ENCODE results near the gene FHIT. TPM values are rescaled to one million over a fixed set of nuclear protein-coding genes. Genes with fewer than 3 reads are reported as not detected.
"Not testable (repeated sequence)": the region's sequence is repeated elsewhere in the genome, so short reads cannot be mapped to it uniquely, and the experiment has no call there.

FHIT gene
- total RNA-seq, 1 donor from 2014 or later = 16.1 TPM

- Mint-ChIP-seq H3K27ac (no peak overlapping the region), H3K4me3 (ENCODE audit: low read depth) (no peak overlapping the region), H3K9me3 (ENCODE audit: low read depth) (no peaks in the 10 kb centered on the region), H3K36me3 (ENCODE audit: insufficient read depth) (no peaks in the 10 kb centered on the region), H3K4me1 (ENCODE audit: low read depth) (peaks cover 10% of the 10 kb centered on the region), H3K27me3 (no peaks in the 10 kb centered on the region)
- TF ChIP-seq, protein P1, sequence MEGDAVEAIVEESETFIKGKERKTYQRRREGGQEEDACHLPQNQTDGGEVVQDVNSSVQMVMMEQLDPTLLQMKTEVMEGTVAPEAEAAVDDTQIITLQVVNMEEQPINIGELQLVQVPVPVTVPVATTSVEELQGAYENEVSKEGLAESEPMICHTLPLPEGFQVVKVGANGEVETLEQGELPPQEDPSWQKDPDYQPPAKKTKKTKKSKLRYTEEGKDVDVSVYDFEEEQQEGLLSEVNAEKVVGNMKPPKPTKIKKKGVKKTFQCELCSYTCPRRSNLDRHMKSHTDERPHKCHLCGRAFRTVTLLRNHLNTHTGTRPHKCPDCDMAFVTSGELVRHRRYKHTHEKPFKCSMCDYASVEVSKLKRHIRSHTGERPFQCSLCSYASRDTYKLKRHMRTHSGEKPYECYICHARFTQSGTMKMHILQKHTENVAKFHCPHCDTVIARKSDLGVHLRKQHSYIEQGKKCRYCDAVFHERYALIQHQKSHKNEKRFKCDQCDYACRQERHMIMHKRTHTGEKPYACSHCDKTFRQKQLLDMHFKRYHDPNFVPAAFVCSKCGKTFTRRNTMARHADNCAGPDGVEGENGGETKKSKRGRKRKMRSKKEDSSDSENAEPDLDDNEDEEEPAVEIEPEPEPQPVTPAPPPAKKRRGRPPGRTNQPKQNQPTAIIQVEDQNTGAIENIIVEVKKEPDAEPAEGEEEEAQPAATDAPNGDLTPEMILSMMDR (IDR thresholded peaks at IDR 0.05; ENCODE audit: unreplicated experiment) = no peak
- no peak for DNase-seq (ENCODE audit: low spot score, unreplicated experiment)
These were observed 357.3 kb downstream of the FHIT start for GRCh38 chr3:60893946-60894345.

DNA sequence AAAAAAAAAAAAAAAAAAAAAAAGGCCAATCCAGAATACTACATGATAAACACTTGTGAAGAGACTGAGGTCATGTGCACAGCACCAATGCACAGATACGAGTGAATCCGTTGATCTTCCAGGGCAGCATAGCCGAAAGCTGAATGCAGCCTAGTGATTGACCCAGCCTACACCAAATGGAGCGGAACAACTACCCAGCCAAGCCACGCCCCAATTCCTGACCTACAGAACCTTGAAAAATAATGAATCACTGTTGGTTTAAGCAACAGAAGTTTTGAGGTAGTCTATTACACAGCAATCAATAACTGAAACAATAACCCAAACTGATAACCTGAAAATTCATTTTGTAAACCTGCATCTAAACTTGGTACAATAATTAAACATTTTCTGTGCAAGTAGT lies 361.0 kb downstream of the FHIT start:
- Mint-ChIP-seq H3K27me3 (no peaks in the 10 kb centered on the region), H3K4me3 (ENCODE audit: low read depth) (no peak overlapping the region), H3K27ac (no peak overlapping the region), H3K4me1 (ENCODE audit: low read depth) (no peaks in the 10 kb centered on the region), H3K36me3 (ENCODE audit: insufficient read depth) (no peaks in the 10 kb centered on the region), H3K9me3 (ENCODE audit: low read depth) (no peaks in the 10 kb centered on the region)
- TF ChIP-seq, protein P1 (IDR thresholded peaks at IDR 0.05; ENCODE audit: unreplicated experiment) = no peak
- no peak for DNase-seq (ENCODE audit: low spot score, unreplicated experiment)

- not testable (repeated sequence) for H3K36me3 Mint-ChIP-seq (ENCODE audit: insufficient read depth); H3K9me3 Mint-ChIP-seq (ENCODE audit: low read depth); DNase-seq (ENCODE audit: low spot score, unreplicated experiment); H3K4me1 Mint-ChIP-seq (ENCODE audit: low read depth); H3K4me3 Mint-ChIP-seq (ENCODE audit: low read depth); H3K27ac Mint-ChIP-seq; H3K27me3 Mint-ChIP-seq
These were observed 362.3 kb downstream of the FHIT start for GRCh38 chr3:60888952-60889351.

- Mint-ChIP-seq H3K4me1 (ENCODE audit: low read depth) (no peaks in the 10 kb centered on the region), H3K36me3 (ENCODE audit: insufficient read depth) (no peaks in the 10 kb centered on the region), H3K9me3 (ENCODE audit: low read depth) (peaks cover 10% of the 10 kb centered on the region), H3K27me3 (no peaks in the 10 kb centered on the region), H3K27ac (no peak overlapping the region), H3K4me3 (ENCODE audit: low read depth) (no peak overlapping the region)
- TF ChIP-seq, protein P1 (IDR thresholded peaks at IDR 0.05; ENCODE audit: unreplicated experiment) = no peak
- DNase-seq (ENCODE audit: low spot score, unreplicated experiment) = no peak
These were observed 363.7 kb downstream of the FHIT start for GRCh38 chr3:60887574-60887973.

DNA sequence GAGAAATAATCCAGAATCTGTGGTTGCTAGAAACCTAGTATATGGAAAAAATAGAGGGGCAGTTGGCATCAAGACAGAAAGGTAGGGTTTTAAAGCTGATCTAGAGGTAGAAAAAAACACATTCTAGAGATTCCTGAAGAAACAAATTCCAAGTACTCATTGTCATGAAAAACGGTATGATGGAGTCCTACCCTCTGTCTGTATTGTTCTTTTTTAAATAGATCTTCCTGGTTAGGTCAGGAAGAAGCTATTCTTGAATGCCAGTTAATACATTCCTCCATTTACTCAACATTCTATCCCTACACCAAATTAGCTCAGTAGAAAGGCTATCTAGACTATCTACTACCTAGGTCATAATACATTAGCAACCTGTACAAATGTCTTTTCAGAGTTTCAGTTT lies 364.7 kb downstream of the FHIT start:
- Mint-ChIP-seq H3K9me3 (ENCODE audit: low read depth) (peaks cover 21% of the 10 kb centered on the region), H3K27me3 (no peaks in the 10 kb centered on the region), H3K4me3 (ENCODE audit: low read depth) (no peak overlapping the region), H3K27ac (no peak overlapping the region), H3K36me3 (ENCODE audit: insufficient read depth) (peaks cover 3% of the 10 kb centered on the region), H3K4me1 (ENCODE audit: low read depth) (no peaks in the 10 kb centered on the region)
- TF ChIP-seq, protein P1 (IDR thresholded peaks at IDR 0.05; ENCODE audit: unreplicated experiment) = no peak
- no peak for DNase-seq (ENCODE audit: low spot score, unreplicated experiment)

DNA sequence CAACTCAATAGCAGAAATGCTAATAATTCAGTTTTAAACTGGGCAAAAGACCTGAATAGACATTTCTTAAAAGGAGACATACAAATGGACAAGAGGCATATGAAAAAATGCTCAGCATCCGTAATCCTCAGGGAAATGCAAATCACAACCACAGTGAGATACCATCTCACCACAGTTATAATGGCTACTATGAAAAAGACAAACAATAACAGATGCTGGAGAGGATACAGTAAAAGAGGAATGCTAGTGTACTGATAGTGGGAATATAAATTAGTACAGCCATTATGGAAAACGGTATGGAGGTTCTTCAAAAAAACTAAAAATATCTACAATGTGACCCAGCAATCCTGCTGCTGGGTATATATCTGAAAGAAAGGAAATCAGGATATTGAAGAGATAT lies 367.2 kb downstream of the FHIT start:
- TF ChIP-seq, protein P1 (IDR thresholded peaks at IDR 0.05; ENCODE audit: unreplicated experiment) = no peak
- Mint-ChIP-seq H3K4me3 (ENCODE audit: low read depth) (no peak overlapping the region), H3K9me3 (ENCODE audit: low read depth) (peaks cover 41% of the 10 kb centered on the region), H3K27ac (no peak overlapping the region), H3K4me1 (ENCODE audit: low read depth) (no peaks in the 10 kb centered on the region), H3K27me3 (no peaks in the 10 kb centered on the region), H3K36me3 (ENCODE audit: insufficient read depth) (peaks cover 8% of the 10 kb centered on the region)
- DNase-seq (ENCODE audit: low spot score, unreplicated experiment) = no peak
